ENCODE results near the gene IL33. TPM values are rescaled to one million over a fixed set of nuclear protein-coding genes. Genes with fewer than 3 reads are reported as not detected.

IL33 gene
- total RNA-seq, 1 experiment from 2014 or later, result not detected

DNA sequence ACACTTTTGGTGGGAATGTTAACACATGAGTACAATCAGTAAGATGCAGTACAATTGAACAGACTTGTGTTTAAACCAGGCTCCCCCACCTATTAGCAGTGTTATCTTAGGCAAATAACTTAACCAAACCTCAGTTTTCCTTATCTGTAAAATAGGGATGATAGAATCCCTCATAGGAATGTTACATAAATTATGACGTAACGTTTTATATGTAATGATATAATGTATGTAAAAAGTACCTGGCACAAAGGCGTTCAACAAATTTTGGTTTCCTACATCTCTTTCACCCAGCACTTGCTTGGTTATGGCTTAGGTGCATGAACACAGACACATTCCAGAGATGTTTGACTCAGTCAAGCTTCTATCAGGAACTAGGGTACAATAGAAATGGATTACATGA lies 26.7 kb upstream of the IL33 start:
- H3K4me2 ChIP-seq, result no peak overlapping the region
- no peak overlapping the region for H3K4me3 ChIP-seq
- no peak overlapping the region for H3K27ac ChIP-seq
- H4K20me1 ChIP-seq (ENCODE audit: insufficient read depth), result no peaks in the 10 kb centered on the region
- H3K79me2 ChIP-seq (ENCODE audit: low read depth), result no peaks in the 10 kb centered on the region
- intact Hi-C loops (cut with micrococcal nuclease; ENCODE audit: unreplicated experiment), result no loop called here
- H3K36me3 ChIP-seq (ENCODE audit: low read depth), result no peaks in the 10 kb centered on the region
- no peak for DNase-seq
- no peaks in the 10 kb centered on the region for H3K4me1 ChIP-seq (replicated peaks; ENCODE audit: insufficient read depth)
- H2AFZ ChIP-seq, result no peak overlapping the region
- no peak for TF ChIP-seq CTCF (conservative IDR thresholded peaks at IDR 0.05)
- no peak for TF ChIP-seq EZH2 (IDR thresholded peaks at IDR 0.05; ENCODE audit: low read depth)
- POLR2A ChIA-PET (ENCODE audit: unreplicated experiment), result no interaction called here
- CTCF ChIA-PET, result no interaction called here
- H3K9me3 ChIP-seq (ENCODE audit: insufficient read depth, low read depth), result no peaks in the 10 kb centered on the region
- no peaks in the 10 kb centered on the region for H3F3A ChIP-seq (ENCODE audit: insufficient read depth, low read depth)
- H3K9me2 ChIP-seq (ENCODE audit: insufficient read depth), result no peaks in the 10 kb centered on the region
- BruUV-seq (replicated peaks), result no TSS peak
- H3K27me3 ChIP-seq (ENCODE audit: insufficient read depth, low read depth), result no peaks in the 10 kb centered on the region

DNA sequence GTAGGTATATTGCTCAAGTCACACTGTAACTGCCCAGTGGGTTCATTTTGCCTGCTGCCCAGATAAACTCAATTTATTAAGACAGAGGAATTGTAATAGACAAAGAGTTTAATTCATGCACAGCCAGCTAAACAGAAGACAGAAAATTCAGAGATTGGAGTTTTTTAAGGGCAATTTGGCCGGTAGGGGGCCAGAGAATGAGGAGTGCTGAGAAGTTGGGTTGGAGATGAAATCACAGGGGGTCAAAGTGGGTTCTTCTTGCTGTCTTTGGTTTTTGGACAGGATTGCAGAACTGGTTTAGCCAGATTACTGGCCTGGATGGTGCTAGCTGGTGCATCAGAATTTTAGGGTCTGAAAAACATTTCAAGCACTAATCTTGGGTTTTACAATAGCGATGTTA lies 20.7 kb upstream of the IL33 start:
- CTCF ChIA-PET, result no interaction called here
- Histone ChIP-seq H2AFZ (no peak overlapping the region), H3K27me3 (ENCODE audit: insufficient read depth, low read depth) (no peaks in the 10 kb centered on the region), H3K4me1 (replicated peaks; ENCODE audit: insufficient read depth) (no peaks in the 10 kb centered on the region), H3F3A (ENCODE audit: insufficient read depth, low read depth) (no peaks in the 10 kb centered on the region), H3K9me3 (ENCODE audit: insufficient read depth, low read depth) (no peaks in the 10 kb centered on the region), H3K27ac (no peak overlapping the region), H3K4me3 (no peak overlapping the region), H4K20me1 (ENCODE audit: insufficient read depth) (no peaks in the 10 kb centered on the region), H3K4me2 (no peak overlapping the region), H3K9me2 (ENCODE audit: insufficient read depth) (no peaks in the 10 kb centered on the region), H3K36me3 (ENCODE audit: low read depth) (no peaks in the 10 kb centered on the region), H3K79me2 (ENCODE audit: low read depth) (no peaks in the 10 kb centered on the region)
- TF ChIP-seq CTCF (conservative IDR thresholded peaks at IDR 0.05), result no peak; the same call in 1 of the 2 replicates
- TF ChIP-seq EZH2 (IDR thresholded peaks at IDR 0.05; ENCODE audit: low read depth), result no peak
- BruUV-seq (replicated peaks), result no TSS peak
- no peak for DNase-seq
- intact Hi-C loops (cut with micrococcal nuclease; ENCODE audit: unreplicated experiment), result no loop called here
- POLR2A ChIA-PET (ENCODE audit: unreplicated experiment), result no interaction called here

GRCh38 chr9:6195714-6196360 lies 19.8 kb upstream of the IL33 start:
- Histone ChIP-seq H3F3A (ENCODE audit: insufficient read depth, low read depth) (no peaks in the 10 kb centered on the region), H4K20me1 (ENCODE audit: insufficient read depth) (no peaks in the 10 kb centered on the region), H3K27me3 (ENCODE audit: insufficient read depth, low read depth) (no peaks in the 10 kb centered on the region), H3K9me2 (ENCODE audit: insufficient read depth) (no peaks in the 10 kb centered on the region), H3K9me3 (ENCODE audit: insufficient read depth, low read depth) (no peaks in the 10 kb centered on the region), H3K27ac (no peak overlapping the region), H3K36me3 (ENCODE audit: low read depth) (no peaks in the 10 kb centered on the region), H3K4me2 (no peak overlapping the region), H3K4me1 (replicated peaks; ENCODE audit: insufficient read depth) (no peaks in the 10 kb centered on the region), H3K79me2 (ENCODE audit: low read depth) (no peaks in the 10 kb centered on the region), H3K4me3 (no peak overlapping the region), H2AFZ (no peak overlapping the region)
- POLR2A ChIA-PET (ENCODE audit: unreplicated experiment), result no interaction called here
- CTCF ChIA-PET, result no interaction called here
- intact Hi-C loops (cut with micrococcal nuclease; ENCODE audit: unreplicated experiment), result no loop called here
- no peak for DNase-seq
- TF ChIP-seq EZH2 (IDR thresholded peaks at IDR 0.05; ENCODE audit: low read depth) (no peak), CTCF (conservative IDR thresholded peaks at IDR 0.05) (no peak)
- BruUV-seq (replicated peaks), result no TSS peak

Data from PC-9 (cell line).